Stimulated activated CD8-positive, alpha-beta memory T cell treated with anti-CD3 and anti-CD28 coated beads, Interleukin-4, amount 100 ng/mL, for 24 hours (primary cell): Measurements from ENCODE around the gene PSMA6.

Experiments
- DNase-seq: peaks from one replicate; pipeline ENCODE4 v3.0.0-alpha.2; 2020; ENCODE audit warnings: low read depth

PSMA6 gene

GRCh38 chr14:35367056-35367372 lies 74.8 kb downstream of the PSMA6 start:
- no peak for DNase-seq
